Loucy (cell line): ENCODE data around the gene BMP6.

Source experiments
- H2AFZ ChIP-seq: fragments of 200-600 bp; sonication (generic); 2 replicates; pipeline ENCODE4 v1.6.0; 2016; ENCODE audit warnings: antibody characterized with exemption, mild to moderate bottlenecking, low read length, moderate library complexity
- H3F3A ChIP-seq: fragments of 200-600 bp; 2 replicates; pipeline ENCODE4 v1.6.0; 2016; ENCODE audit warnings: antibody characterized with exemption, low read depth, mild to moderate bottlenecking
- H3K27me3 ChIP-seq: fragments of 200-600 bp; sonication (generic); 2 replicates; pipeline ENCODE4 v1.6.1; 2014; ENCODE audit warnings: low read length, mild to moderate bottlenecking; ENCODE audit not compliant: insufficient read depth, poor library complexity, severe bottlenecking
- H3K36me3 ChIP-seq: fragments of 200-600 bp; sonication (generic); 2 replicates; pipeline ENCODE4 v1.6.1; 2016; ENCODE audit warnings: low read length; ENCODE audit not compliant: insufficient read depth
- H3K4me1 ChIP-seq: fragments of 200-600 bp; sonication (generic); 2 replicates; pipeline ENCODE4 v1.5.1; 2014; ENCODE audit warnings: low read length, mild to moderate bottlenecking; ENCODE audit not compliant: insufficient read depth, poor library complexity, severe bottlenecking
- H3K4me2 ChIP-seq: fragments of 200-600 bp; sonication (generic); 2 replicates; pipeline ENCODE4 v1.6.0; 2014; ENCODE audit warnings: antibody characterized with exemption, low read length, low read depth, mild to moderate bottlenecking; ENCODE audit not compliant: poor library complexity, severe bottlenecking
- H3K4me3 ChIP-seq: fragments of 200-600 bp; sonication (generic); 2 replicates; pipeline ENCODE4 v1.5.1; 2014; ENCODE audit warnings: low read length, mild to moderate bottlenecking, mixed read lengths; ENCODE audit not compliant: poor library complexity, severe bottlenecking
- H3K79me2 ChIP-seq: fragments of 200-600 bp; sonication (generic); 2 replicates; pipeline ENCODE4 v1.6.1; 2014; ENCODE audit warnings: low read length; ENCODE audit not compliant: insufficient read depth
- H3K9ac ChIP-seq: fragments of 200-600 bp; sonication (generic); 2 replicates; pipeline ENCODE4 v1.6.0; 2014; ENCODE audit warnings: mild to moderate bottlenecking, low read depth, low read length, moderate library complexity; ENCODE audit not compliant: poor library complexity, severe bottlenecking
- H3K9me2 ChIP-seq: fragments of 200-600 bp; sonication (generic); replicated peaks from 2 replicates; pipeline ENCODE4 v1.6.1; 2016; ENCODE audit warnings: low read depth, low read length, mixed read lengths
- H3K9me3 ChIP-seq: fragments of 200-600 bp; sonication (generic); 2 replicates; pipeline ENCODE4 v1.6.1; 2014; ENCODE audit warnings: mild to moderate bottlenecking, antibody characterized with exemption, low read length, low read depth; ENCODE audit not compliant: insufficient read depth
- H4K20me1 ChIP-seq: fragments of 200-600 bp; sonication (generic); 2 replicates; pipeline ENCODE4 v1.6.0; 2014; ENCODE audit warnings: antibody characterized with exemption, low read length, mild to moderate bottlenecking; ENCODE audit not compliant: insufficient read depth, poor library complexity, severe bottlenecking
- EZH2phosphoT487 ChIP-seq: fragments of 200-600 bp; IDR thresholded peaks from 2 replicates; pipeline ENCODE4 v1.6.1; 2018; ENCODE audit warnings: antibody characterized with exemption, mild to moderate bottlenecking, moderate library complexity, borderline replicate concordance
- TF ChIP-seq, protein P1 (sequence below): fragments of 200-600 bp; sonication (generic); conservative IDR thresholded peaks from 2 replicates; pipeline ENCODE4 v1.5.1; 2014; ENCODE audit warnings: mild to moderate bottlenecking, antibody characterized with exemption, low read length

BMP6 gene

DNA sequence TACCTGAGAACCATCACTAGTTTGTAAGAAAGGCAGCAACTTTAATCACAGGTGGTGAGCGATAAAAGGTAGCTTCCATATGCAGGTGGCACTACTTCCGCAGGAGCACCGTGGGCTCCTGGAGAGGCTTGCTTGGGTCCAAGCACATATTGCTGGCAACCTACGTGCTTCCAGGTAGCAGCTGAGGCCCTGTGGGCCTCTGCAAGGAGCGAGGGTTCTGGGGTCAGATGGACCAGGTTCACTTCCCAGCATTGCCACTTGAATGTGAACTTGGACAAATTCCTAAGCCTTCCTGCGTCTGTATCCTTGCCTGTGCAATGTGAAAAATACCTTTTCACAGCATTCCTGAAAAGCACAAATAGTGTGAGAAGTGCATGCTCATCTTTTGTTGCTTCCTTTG is 153.7 kb downstream of the BMP6 start:
- no peaks in the 10 kb centered on the region for H3K4me1 ChIP-seq
- peaks cover 49% of the 10 kb centered on the region for H3K36me3 ChIP-seq
- TF ChIP-seq, protein P1, sequence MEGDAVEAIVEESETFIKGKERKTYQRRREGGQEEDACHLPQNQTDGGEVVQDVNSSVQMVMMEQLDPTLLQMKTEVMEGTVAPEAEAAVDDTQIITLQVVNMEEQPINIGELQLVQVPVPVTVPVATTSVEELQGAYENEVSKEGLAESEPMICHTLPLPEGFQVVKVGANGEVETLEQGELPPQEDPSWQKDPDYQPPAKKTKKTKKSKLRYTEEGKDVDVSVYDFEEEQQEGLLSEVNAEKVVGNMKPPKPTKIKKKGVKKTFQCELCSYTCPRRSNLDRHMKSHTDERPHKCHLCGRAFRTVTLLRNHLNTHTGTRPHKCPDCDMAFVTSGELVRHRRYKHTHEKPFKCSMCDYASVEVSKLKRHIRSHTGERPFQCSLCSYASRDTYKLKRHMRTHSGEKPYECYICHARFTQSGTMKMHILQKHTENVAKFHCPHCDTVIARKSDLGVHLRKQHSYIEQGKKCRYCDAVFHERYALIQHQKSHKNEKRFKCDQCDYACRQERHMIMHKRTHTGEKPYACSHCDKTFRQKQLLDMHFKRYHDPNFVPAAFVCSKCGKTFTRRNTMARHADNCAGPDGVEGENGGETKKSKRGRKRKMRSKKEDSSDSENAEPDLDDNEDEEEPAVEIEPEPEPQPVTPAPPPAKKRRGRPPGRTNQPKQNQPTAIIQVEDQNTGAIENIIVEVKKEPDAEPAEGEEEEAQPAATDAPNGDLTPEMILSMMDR = no peak
- TF ChIP-seq EZH2phosphoT487 = no peak
- H3K79me2 ChIP-seq = no peaks in the 10 kb centered on the region
- H4K20me1 ChIP-seq = no peaks in the 10 kb centered on the region
- H3K9ac ChIP-seq = no peak overlapping the region
- no peaks in the 10 kb centered on the region for H3F3A ChIP-seq
- H3K4me3 ChIP-seq = no peak overlapping the region
- H3K4me2 ChIP-seq = no peak overlapping the region
- no peaks in the 10 kb centered on the region for H3K9me2 ChIP-seq
- H3K27me3 ChIP-seq = no peaks in the 10 kb centered on the region
- no peaks in the 10 kb centered on the region for H3K9me3 ChIP-seq
- H2AFZ ChIP-seq = no peak overlapping the region

DNA sequence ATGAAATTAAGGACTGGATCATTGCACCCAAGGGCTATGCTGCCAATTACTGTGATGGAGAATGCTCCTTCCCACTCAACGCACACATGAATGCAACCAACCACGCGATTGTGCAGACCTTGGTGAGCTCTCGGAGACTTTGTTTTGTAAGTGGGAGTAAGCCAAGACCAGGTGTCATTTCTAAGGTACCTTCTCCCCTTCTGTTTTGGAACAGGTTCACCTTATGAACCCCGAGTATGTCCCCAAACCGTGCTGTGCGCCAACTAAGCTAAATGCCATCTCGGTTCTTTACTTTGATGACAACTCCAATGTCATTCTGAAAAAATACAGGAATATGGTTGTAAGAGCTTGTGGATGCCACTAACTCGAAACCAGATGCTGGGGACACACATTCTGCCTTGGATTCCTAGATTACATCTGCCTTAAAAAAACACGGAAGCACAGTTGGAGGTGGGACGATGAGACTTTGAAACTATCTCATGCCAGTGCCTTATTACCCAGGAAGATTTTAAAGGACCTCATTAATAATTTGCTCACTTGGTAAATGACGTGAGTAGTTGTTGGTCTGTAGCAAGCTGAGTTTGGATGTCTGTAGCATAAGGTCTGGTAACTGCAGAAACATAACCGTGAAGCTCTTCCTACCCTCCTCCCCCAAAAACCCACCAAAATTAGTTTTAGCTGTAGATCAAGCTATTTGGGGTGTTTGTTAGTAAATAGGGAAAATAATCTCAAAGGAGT is 154.2 kb downstream of the BMP6 start:
- no peak overlapping the region for H3K9ac ChIP-seq
- no peaks in the 10 kb centered on the region for H4K20me1 ChIP-seq
- H3K4me3 ChIP-seq = no peak overlapping the region
- H3K36me3 ChIP-seq = peaks cover 55% of the 10 kb centered on the region
- no peak for TF ChIP-seq EZH2phosphoT487
- TF ChIP-seq, protein P1 = no peak
- no peaks in the 10 kb centered on the region for H3F3A ChIP-seq
- no peak overlapping the region for H3K4me2 ChIP-seq
- H2AFZ ChIP-seq = no peak overlapping the region
- H3K79me2 ChIP-seq = no peaks in the 10 kb centered on the region
- H3K9me2 ChIP-seq = no peaks in the 10 kb centered on the region
- H3K4me1 ChIP-seq = no peaks in the 10 kb centered on the region
- no peaks in the 10 kb centered on the region for H3K9me3 ChIP-seq
- no peaks in the 10 kb centered on the region for H3K27me3 ChIP-seq

DNA sequence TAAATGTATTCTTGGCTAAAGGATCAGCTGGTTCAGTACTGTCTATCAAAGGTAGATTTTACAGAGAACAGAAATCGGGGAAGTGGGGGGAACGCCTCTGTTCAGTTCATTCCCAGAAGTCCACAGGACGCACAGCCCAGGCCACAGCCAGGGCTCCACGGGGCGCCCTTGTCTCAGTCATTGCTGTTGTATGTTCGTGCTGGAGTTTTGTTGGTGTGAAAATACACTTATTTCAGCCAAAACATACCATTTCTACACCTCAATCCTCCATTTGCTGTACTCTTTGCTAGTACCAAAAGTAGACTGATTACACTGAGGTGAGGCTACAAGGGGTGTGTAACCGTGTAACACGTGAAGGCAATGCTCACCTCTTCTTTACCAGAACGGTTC is 154.8 kb downstream of the BMP6 start:
- H4K20me1 ChIP-seq = no peaks in the 10 kb centered on the region
- H3K4me1 ChIP-seq = no peaks in the 10 kb centered on the region
- no peak overlapping the region for H3K4me2 ChIP-seq
- no peaks in the 10 kb centered on the region for H3K79me2 ChIP-seq
- H3K27me3 ChIP-seq = no peaks in the 10 kb centered on the region
- H3K4me3 ChIP-seq = no peak overlapping the region
- TF ChIP-seq, protein P1 = no peak
- TF ChIP-seq EZH2phosphoT487 = no peak
- H3K9me2 ChIP-seq = no peaks in the 10 kb centered on the region
- no peaks in the 10 kb centered on the region for H3F3A ChIP-seq
- no peak overlapping the region for H2AFZ ChIP-seq
- peaks cover 60% of the 10 kb centered on the region for H3K36me3 ChIP-seq
- H3K9ac ChIP-seq = no peak overlapping the region
- H3K9me3 ChIP-seq = no peaks in the 10 kb centered on the region
